ENCODE data around the gene BCKDHB.

The BCKDHB gene

GRCh38 chr6:80321011-80321410 lies 214.5 kb downstream of the BCKDHB start:
- in situ Hi-C loops (cut with MboI; ENCODE audit: low sequenced_read_pairs), result no loop called here

GRCh38 chr6:80325742-80326141 lies 219.3 kb downstream of the BCKDHB start:
- in situ Hi-C loops (cut with MboI; ENCODE audit: low sequenced_read_pairs), result no loop called here

GRCh38 chr6:80328652-80329051 lies 222.2 kb downstream of the BCKDHB start:
- in situ Hi-C loops (cut with MboI; ENCODE audit: low sequenced_read_pairs), result no loop called here

- in situ Hi-C loops (cut with MboI; ENCODE audit: low sequenced_read_pairs), result no loop called here
These were observed 223.0 kb downstream of the BCKDHB start for GRCh38 chr6:80329496-80329895.

- in situ Hi-C loops (cut with MboI; ENCODE audit: low sequenced_read_pairs), result no loop called here
These were observed 224.5 kb downstream of the BCKDHB start for GRCh38 chr6:80330961-80331360.

GRCh38 chr6:80331522-80331921 lies 225.1 kb downstream of the BCKDHB start:
- in situ Hi-C loops (cut with MboI; ENCODE audit: low sequenced_read_pairs), result no loop called here

- in situ Hi-C loops (cut with MboI; ENCODE audit: low sequenced_read_pairs), result no loop called here
These were observed 225.5 kb downstream of the BCKDHB start for GRCh38 chr6:80331974-80332373.

- in situ Hi-C loops (cut with MboI; ENCODE audit: low sequenced_read_pairs), result no loop called here
These were observed 226.9 kb downstream of the BCKDHB start for GRCh38 chr6:80333342-80333741.

- in situ Hi-C loops (cut with MboI; ENCODE audit: low sequenced_read_pairs), result no loop called here
These were observed 228.7 kb downstream of the BCKDHB start for GRCh38 chr6:80335121-80335531.

GRCh38 chr6:80336911-80337310 lies 230.4 kb downstream of the BCKDHB start:
- in situ Hi-C loops (cut with MboI; ENCODE audit: low sequenced_read_pairs), result no loop called here

GRCh38 chr6:80338201-80338836 lies 231.8 kb downstream of the BCKDHB start:
- in situ Hi-C loops (cut with MboI; ENCODE audit: low sequenced_read_pairs), result no loop called here

- in situ Hi-C loops (cut with MboI; ENCODE audit: low sequenced_read_pairs), result no loop called here
These were observed 232.9 kb downstream of the BCKDHB start for GRCh38 chr6:80339421-80339820.

GRCh38 chr6:80340280-80340679 lies 233.8 kb downstream of the BCKDHB start:
- in situ Hi-C loops (cut with MboI; ENCODE audit: low sequenced_read_pairs), result no loop called here

- in situ Hi-C loops (cut with MboI; ENCODE audit: low sequenced_read_pairs), result no loop called here
These were observed 234.2 kb downstream of the BCKDHB start for GRCh38 chr6:80340686-80341085.

- in situ Hi-C loops (cut with MboI; ENCODE audit: low sequenced_read_pairs), result no loop called here
These were observed 234.9 kb downstream of the BCKDHB start for GRCh38 chr6:80341330-80341729.

GRCh38 chr6:80343511-80343910 lies 237.0 kb downstream of the BCKDHB start:
- in situ Hi-C loops (cut with MboI; ENCODE audit: low sequenced_read_pairs), result no loop called here

- in situ Hi-C loops (cut with MboI; ENCODE audit: low sequenced_read_pairs), result no loop called here
These were observed 240.6 kb downstream of the BCKDHB start for GRCh38 chr6:80347101-80347500.

- in situ Hi-C loops (cut with MboI; ENCODE audit: low sequenced_read_pairs), result no loop called here
These were observed 241.8 kb downstream of the BCKDHB start for GRCh38 chr6:80348263-80348662.

- in situ Hi-C loops (cut with MboI; ENCODE audit: low sequenced_read_pairs), result no loop called here
These were observed 249.5 kb downstream of the BCKDHB start for GRCh38 chr6:80356000-80356399.

- in situ Hi-C loops (cut with MboI; ENCODE audit: low sequenced_read_pairs), result no loop called here
These were observed 250.1 kb downstream of the BCKDHB start for GRCh38 chr6:80356545-80356944.

- in situ Hi-C loops (cut with MboI; ENCODE audit: low sequenced_read_pairs), result no loop called here
These were observed 250.6 kb downstream of the BCKDHB start for GRCh38 chr6:80357081-80357480.

- in situ Hi-C loops (cut with MboI; ENCODE audit: low sequenced_read_pairs), result no loop called here
These were observed 251.2 kb downstream of the BCKDHB start for GRCh38 chr6:80357674-80358073.

GRCh38 chr6:80363501-80364122 lies 257.1 kb downstream of the BCKDHB start:
- in situ Hi-C loops (cut with MboI; ENCODE audit: low sequenced_read_pairs), result no loop called here
